ENCODE results near the gene COL5A1.

The COL5A1 gene

GRCh38 chr9:134641173-134641989, at the start of gene COL5A1:
Gene COL5A1 (plus strand): TSS chr9:134641803. CDS start chr9:134642188, 385 bp downstream.
- TF ChIP-seq EP300 (IDR thresholded peaks at IDR 0.05; ENCODE audit: borderline replicate concordance): no peak
- no peak for TF ChIP-seq TCF12 (IDR thresholded peaks at IDR 0.05; ENCODE audit: low read depth)
- peak; percentile 27; the same call in 1 of the 2 replicates for TF ChIP-seq ZBTB7A (IDR thresholded peaks at IDR 0.05; ENCODE audit: low read depth)
- no peak for TF ChIP-seq CEBPB (IDR thresholded peaks at IDR 0.05)
- peak; percentile 74 for TF ChIP-seq MAX (IDR thresholded peaks at IDR 0.05)
- no peak for TF ChIP-seq CREB1 (IDR thresholded peaks at IDR 0.05; ENCODE audit: low read depth)

GRCh38 chr9:134592018-134592818, 49.4 kb upstream of the COL5A1 start:
- no peak for TF ChIP-seq YY1 (IDR thresholded peaks at IDR 0.05; ENCODE audit: low read depth)
- no peak for TF ChIP-seq TAF1 (IDR thresholded peaks at IDR 0.05; ENCODE audit: low read depth)
- no peak for TF ChIP-seq FOXM1 (IDR thresholded peaks at IDR 0.05; ENCODE audit: borderline replicate concordance, low read depth)
- TF ChIP-seq USF1 (IDR thresholded peaks at IDR 0.05): no peak
- TF ChIP-seq EGR1 (IDR thresholded peaks at IDR 0.05): no peak
- no peak for TF ChIP-seq TEAD4 (IDR thresholded peaks at IDR 0.05)
- TF ChIP-seq CEBPB (IDR thresholded peaks at IDR 0.05): no peak
- no peak for TF ChIP-seq MAX (IDR thresholded peaks at IDR 0.05)
- no peak for TF ChIP-seq RAD21 (IDR thresholded peaks at IDR 0.05; ENCODE audit: low read depth)
- no peak for TF ChIP-seq NFIC (IDR thresholded peaks at IDR 0.05)
- no peak for TF ChIP-seq TCF12 (IDR thresholded peaks at IDR 0.05; ENCODE audit: low read depth)
- TF ChIP-seq CREB1 (IDR thresholded peaks at IDR 0.05; ENCODE audit: low read depth): no peak
- TF ChIP-seq REST (IDR thresholded peaks at IDR 0.05; ENCODE audit: low read depth): no peak
- TF ChIP-seq ZBTB7A (IDR thresholded peaks at IDR 0.05; ENCODE audit: low read depth): no peak

GRCh38 chr9:134592819-134593200, 48.8 kb upstream of the COL5A1 start:
- TF ChIP-seq CEBPB (IDR thresholded peaks at IDR 0.05) (no peak), TCF12 (IDR thresholded peaks at IDR 0.05; ENCODE audit: low read depth) (no peak), CREB1 (IDR thresholded peaks at IDR 0.05; ENCODE audit: low read depth) (no peak), NFIC (IDR thresholded peaks at IDR 0.05) (no peak), FOXM1 (IDR thresholded peaks at IDR 0.05; ENCODE audit: borderline replicate concordance, low read depth) (no peak), MAX (IDR thresholded peaks at IDR 0.05) (no peak), ZBTB7A (IDR thresholded peaks at IDR 0.05; ENCODE audit: low read depth) (no peak), TAF1 (IDR thresholded peaks at IDR 0.05; ENCODE audit: low read depth) (no peak)

GRCh38 chr9:134593286-134594077, 48.1 kb upstream of the COL5A1 start:
- TF ChIP-seq MAX (IDR thresholded peaks at IDR 0.05): no peak
- no peak for TF ChIP-seq ZBTB7A (IDR thresholded peaks at IDR 0.05; ENCODE audit: low read depth)
- TF ChIP-seq CREB1 (IDR thresholded peaks at IDR 0.05; ENCODE audit: low read depth): no peak
- no peak for TF ChIP-seq TEAD4 (IDR thresholded peaks at IDR 0.05)
- no peak for TF ChIP-seq YY1 (IDR thresholded peaks at IDR 0.05; ENCODE audit: low read depth)

GRCh38 chr9:134594078-134594941, 47.3 kb upstream of the COL5A1 start:
- no peak for TF ChIP-seq RAD21 (IDR thresholded peaks at IDR 0.05; ENCODE audit: low read depth)
- no peak for TF ChIP-seq TEAD4 (IDR thresholded peaks at IDR 0.05)
- no peak for TF ChIP-seq ZBTB7A (IDR thresholded peaks at IDR 0.05; ENCODE audit: low read depth)
- no peak for TF ChIP-seq TAF1 (IDR thresholded peaks at IDR 0.05; ENCODE audit: low read depth)
- TF ChIP-seq TCF12 (IDR thresholded peaks at IDR 0.05; ENCODE audit: low read depth): no peak
- TF ChIP-seq EP300 (IDR thresholded peaks at IDR 0.05; ENCODE audit: borderline replicate concordance): no peak
- TF ChIP-seq FOXM1 (IDR thresholded peaks at IDR 0.05; ENCODE audit: borderline replicate concordance, low read depth): no peak
- no peak for TF ChIP-seq REST (IDR thresholded peaks at IDR 0.05; ENCODE audit: low read depth)
- no peak for TF ChIP-seq EGR1 (IDR thresholded peaks at IDR 0.05)
- no peak for TF ChIP-seq CREB1 (IDR thresholded peaks at IDR 0.05; ENCODE audit: low read depth)
- no peak for TF ChIP-seq CEBPB (IDR thresholded peaks at IDR 0.05)
- TF ChIP-seq YY1 (IDR thresholded peaks at IDR 0.05; ENCODE audit: low read depth): no peak
- no peak for TF ChIP-seq USF1 (IDR thresholded peaks at IDR 0.05)
- no peak for TF ChIP-seq NFIC (IDR thresholded peaks at IDR 0.05)
- TF ChIP-seq MAX (IDR thresholded peaks at IDR 0.05): no peak

Data from Ishikawa (cell line).